B cell (primary cell): ENCODE measurements around the gene CAPZB. TPM values are rescaled to one million over a fixed set of nuclear protein-coding genes. Genes with fewer than 3 reads are reported as not detected.

Source experiments
- ATAC-seq: fragments of 200-7000 bp; cut with Tn5 transposase; one replicate; pipeline ENCODE4 v1.10.0; 2021; ENCODE audit warnings: low read depth, mild to moderate bottlenecking, moderate number of reproducible peaks, moderate library complexity
- CTCF ChIA-PET: fragments of 350-600 bp; sonication (Branson Sonifier 250); formaldehyde crosslinking; loops from one replicate; lab custom pipeline; 2021; ENCODE audit warnings: antibody characterized with exemption, inconsistent platforms; lab: Charles Lee
- POLR2A ChIA-PET: fragments of 350-600 bp; sonication (Branson Sonifier 250); formaldehyde crosslinking; loops from one replicate; lab custom pipeline; 2021; ENCODE audit warnings: antibody characterized with exemption; lab: Charles Lee
- DNase-seq: peaks from one replicate; pipeline ENCODE4 v3.0.0; 2013
- H2AFZ ChIP-seq: 2 replicates; pipeline ENCODE4 v1.6.1; 2012; ENCODE audit warnings: mild to moderate bottlenecking, low read depth, low read length; ENCODE audit not compliant: insufficient read depth, poor library complexity, severe bottlenecking
- H3K27ac ChIP-seq, 2 donors: 1 replicate in 1 of 2; 2 replicates in 1 of 2; pipeline ENCODE4 v1.5.1; 2012 to 2013; ENCODE audit warnings: low read length in 2 of 2, mild to moderate bottlenecking in 2 of 2, moderate library complexity in 1 of 2
- H3K27me3 ChIP-seq, 4 experiments: fragments of 200-600 bp in 1 of 4; sonication (generic) in 1 of 4; replicated peaks in 1 of 4; 1 replicate in 2 of 4; 2 replicates in 2 of 4; pipeline versions ENCODE4 v1.6.1 to v1.7.0; 2013 to 2016; ENCODE audit warnings: low read length in 3 of 4, mild to moderate bottlenecking in 2 of 4, mixed read lengths in 1 of 4, moderate library complexity in 1 of 4; ENCODE audit not compliant: insufficient read depth in 4 of 4, control insufficient read depth in 3 of 4; ENCODE audit errors: control extremely low read depth in 1 of 4
- H3K36me3 ChIP-seq, 2 experiments: replicated peaks in 1 of 2; 1 replicate in 1 of 2; 2 replicates in 1 of 2; pipeline versions ENCODE4 v1.6.1 to v1.7.1; 2013; ENCODE audit warnings: low read length in 1 of 2; ENCODE audit not compliant: insufficient read depth in 2 of 2, control insufficient read depth in 1 of 2; ENCODE audit errors: control extremely low read depth in 1 of 2, extremely low read depth in 1 of 2
- H3K4me1 ChIP-seq, 2 donors: fragments of 200-600 bp in 1 of 2; sonication (generic) in 1 of 2; 1 replicate in 1 of 2; 2 replicates in 1 of 2; pipeline versions ENCODE4 v1.5.1 to v1.6.1; 2013 to 2017; ENCODE audit warnings: low read length in 2 of 2; ENCODE audit not compliant: control insufficient read depth in 2 of 2, insufficient read depth in 2 of 2
- H3K4me2 ChIP-seq: replicated peaks from 2 replicates; pipeline ENCODE3; 2012; ENCODE audit warnings: mild to moderate bottlenecking, low read depth, low read length; ENCODE audit not compliant: poor library complexity, severe bottlenecking
- H3K4me3 ChIP-seq, 5 experiments: fragments of 200-600 bp in 1 of 5; sonication (generic) in 1 of 5; 1 replicate in 3 of 5; 2 replicates in 2 of 5; pipeline versions ENCODE4 v1.5.1 to v1.7.0; 2011 to 2016; ENCODE audit warnings: low read length in 4 of 5, mild to moderate bottlenecking in 4 of 5, low read depth in 2 of 5, control low read depth in 1 of 5, moderate library complexity in 1 of 5; ENCODE audit not compliant: insufficient read depth in 1 of 5; ENCODE audit errors: control extremely low read depth in 1 of 5, extremely low read depth in 1 of 5
- H3K79me2 ChIP-seq: fragments of 200-600 bp; sonication (generic); one replicate; pipeline ENCODE4 v1.6.0; 2016; ENCODE audit warnings: low read length; ENCODE audit not compliant: control insufficient read depth, insufficient read depth
- H3K9ac ChIP-seq: fragments of 200-600 bp; sonication (generic); 2 replicates; pipeline ENCODE4 v1.6.1; 2017; ENCODE audit warnings: mild to moderate bottlenecking, low read length, moderate library complexity
- H3K9me3 ChIP-seq, 3 donors: one replicate each; pipeline versions ENCODE4 v1.6.1 to v1.7.1; 2013; ENCODE audit warnings: low read length in 2 of 3; ENCODE audit not compliant: control insufficient read depth in 2 of 3, insufficient read depth in 1 of 3; ENCODE audit errors: control extremely low read depth in 1 of 3
- H4K20me1 ChIP-seq: 2 replicates; pipeline ENCODE4 v1.6.0; 2012; ENCODE audit warnings: mild to moderate bottlenecking, low read length; ENCODE audit not compliant: insufficient read depth, control insufficient read depth, poor library complexity, severe bottlenecking
- H3K27ac Mint-ChIP-seq: one replicate; pipeline ENCODE4 v1.8.0; 2021; ENCODE audit warnings: mixed read lengths
- H3K27me3 Mint-ChIP-seq: one replicate; pipeline ENCODE4 v1.8.0; 2021; ENCODE audit warnings: mixed read lengths
- H3K4me1 Mint-ChIP-seq: one replicate; pipeline ENCODE4 v1.8.0; 2021; ENCODE audit warnings: mixed read lengths
- H3K4me3 Mint-ChIP-seq: one replicate; pipeline ENCODE4 v1.8.0; 2021; ENCODE audit warnings: mixed read lengths
- H3K9me3 Mint-ChIP-seq: one replicate; pipeline ENCODE4 v1.8.0; 2022; ENCODE audit warnings: mixed read lengths; ENCODE audit not compliant: insufficient read depth
- EZH2 ChIP-seq: IDR thresholded peaks from 2 replicates; pipeline ENCODE4 v1.6.1; 2012; ENCODE audit warnings: borderline replicate concordance, low read depth, mild to moderate bottlenecking, moderate library complexity, low read length; ENCODE audit not compliant: insufficient read depth, poor library complexity, severe bottlenecking
- WGBS: methylation state at CpG from one replicate; pipeline ENCODE4 v1.1.5; 2013; ENCODE audit warnings: missing lambda C conversion rate; ENCODE audit not compliant: insufficient coverage; 5-methylcytosine and 5-hydroxymethylcytosine counted together
- intact Hi-C: fragments of 100-400 bp; cut with micrococcal nuclease; formaldehyde crosslinking; loops from one replicate; pipeline ENCODE4 v1.10.0; 2022
- polyA plus RNA-seq: library from polyadenylated mRNA; depleted of rRNA; stranded (reverse); fragments of >200 nt; gene quantifications from 2 replicates; pipeline ENCODE4 v1.2.3, GENCODE V29; 2012
- total RNA-seq, 2 donors: library from RNA; stranded (reverse); fragments of 120-200 nt in 1 of 2; gene quantifications; 1 replicate in 1 of 2; 2 replicates in 1 of 2; pipeline versions ENCODE4 v1.2.3 to v1.2.4, GENCODE V29; 2013 to 2022
- TF ChIP-seq, protein P1 (sequence below): fragments of 200-600 bp; IDR thresholded peaks from one replicate; pipeline ENCODE4 v1.8.0; 2022; ENCODE audit warnings: antibody characterized with exemption, mild to moderate bottlenecking

The CAPZB gene
- total and polyA plus RNA-seq, 2 donors (not counting 1 experiment from before 2014, with no cell fraction given), result 126 to 193 TPM

DNA sequence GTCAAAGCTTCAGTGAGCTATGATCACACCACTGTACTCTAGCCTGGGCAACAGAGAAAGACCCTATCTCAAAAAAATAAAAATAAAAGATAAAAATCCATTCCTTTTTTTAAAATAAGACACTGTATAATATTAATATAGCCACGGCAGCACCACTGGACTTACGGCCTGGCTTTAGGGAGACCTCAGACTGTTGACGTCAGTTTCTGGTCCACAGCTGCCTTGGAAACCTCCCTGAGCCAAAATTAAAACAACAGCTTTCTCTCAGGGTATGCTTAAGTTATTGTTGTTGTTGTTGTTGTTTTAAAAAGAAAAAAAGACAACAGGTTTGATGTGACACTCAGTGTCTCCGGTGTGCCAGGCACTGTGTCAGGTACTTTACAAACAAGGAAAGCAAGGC, 42.0 kb downstream of the CAPZB start:
- intact Hi-C loops, result no loop called here
- no peak overlapping the region for H3K4me3 Mint-ChIP-seq
- TF ChIP-seq, protein P1, sequence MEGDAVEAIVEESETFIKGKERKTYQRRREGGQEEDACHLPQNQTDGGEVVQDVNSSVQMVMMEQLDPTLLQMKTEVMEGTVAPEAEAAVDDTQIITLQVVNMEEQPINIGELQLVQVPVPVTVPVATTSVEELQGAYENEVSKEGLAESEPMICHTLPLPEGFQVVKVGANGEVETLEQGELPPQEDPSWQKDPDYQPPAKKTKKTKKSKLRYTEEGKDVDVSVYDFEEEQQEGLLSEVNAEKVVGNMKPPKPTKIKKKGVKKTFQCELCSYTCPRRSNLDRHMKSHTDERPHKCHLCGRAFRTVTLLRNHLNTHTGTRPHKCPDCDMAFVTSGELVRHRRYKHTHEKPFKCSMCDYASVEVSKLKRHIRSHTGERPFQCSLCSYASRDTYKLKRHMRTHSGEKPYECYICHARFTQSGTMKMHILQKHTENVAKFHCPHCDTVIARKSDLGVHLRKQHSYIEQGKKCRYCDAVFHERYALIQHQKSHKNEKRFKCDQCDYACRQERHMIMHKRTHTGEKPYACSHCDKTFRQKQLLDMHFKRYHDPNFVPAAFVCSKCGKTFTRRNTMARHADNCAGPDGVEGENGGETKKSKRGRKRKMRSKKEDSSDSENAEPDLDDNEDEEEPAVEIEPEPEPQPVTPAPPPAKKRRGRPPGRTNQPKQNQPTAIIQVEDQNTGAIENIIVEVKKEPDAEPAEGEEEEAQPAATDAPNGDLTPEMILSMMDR, result no peak
- TF ChIP-seq EZH2, result no peak
- Histone ChIP-seq H3K4me2 (no peak overlapping the region), H3K27ac (no peak overlapping the region), H3K36me3 (peaks cover 6 to 10% of the 10 kb centered on the region in 2 experiments), H4K20me1 (peaks cover 87% of the 10 kb centered on the region), H3K27me3 (no peaks in the 10 kb centered on the region), H3K79me2 (peaks cover 100% of the 10 kb centered on the region), H3K4me3 (no peak overlapping the region), H3K4me1 (peaks cover 29 to 54% of the 10 kb centered on the region in 2 donors), H2AFZ (no peak overlapping the region), H3K9me3 (no peaks in the 10 kb centered on the region), H3K9ac (no peak overlapping the region)
- H3K27me3 Mint-ChIP-seq, result no peaks in the 10 kb centered on the region
- H3K27ac Mint-ChIP-seq, result no peak overlapping the region
- ChIA-PET POLR2A (interaction anchor here (0.6 kb wide), 1 partner anchor 13 kb away, joined by 3 read pairs; no protein-coding TSS in a partner anchor), CTCF (interaction anchor here (0.5 to 1.8 kb wide), 4 partner anchors 18 to 141 kb away, joined by 3 to 6 read pairs (median 4); no protein-coding TSS in a partner anchor)
- H3K9me3 Mint-ChIP-seq, result no peaks in the 10 kb centered on the region
- H3K4me1 Mint-ChIP-seq, result peaks cover 77% of the 10 kb centered on the region
- 100% methylated on average over 1 of the region's 4 CpGs for WGBS
- DNase-seq, result no peak
- ATAC-seq, result no peak

DNA sequence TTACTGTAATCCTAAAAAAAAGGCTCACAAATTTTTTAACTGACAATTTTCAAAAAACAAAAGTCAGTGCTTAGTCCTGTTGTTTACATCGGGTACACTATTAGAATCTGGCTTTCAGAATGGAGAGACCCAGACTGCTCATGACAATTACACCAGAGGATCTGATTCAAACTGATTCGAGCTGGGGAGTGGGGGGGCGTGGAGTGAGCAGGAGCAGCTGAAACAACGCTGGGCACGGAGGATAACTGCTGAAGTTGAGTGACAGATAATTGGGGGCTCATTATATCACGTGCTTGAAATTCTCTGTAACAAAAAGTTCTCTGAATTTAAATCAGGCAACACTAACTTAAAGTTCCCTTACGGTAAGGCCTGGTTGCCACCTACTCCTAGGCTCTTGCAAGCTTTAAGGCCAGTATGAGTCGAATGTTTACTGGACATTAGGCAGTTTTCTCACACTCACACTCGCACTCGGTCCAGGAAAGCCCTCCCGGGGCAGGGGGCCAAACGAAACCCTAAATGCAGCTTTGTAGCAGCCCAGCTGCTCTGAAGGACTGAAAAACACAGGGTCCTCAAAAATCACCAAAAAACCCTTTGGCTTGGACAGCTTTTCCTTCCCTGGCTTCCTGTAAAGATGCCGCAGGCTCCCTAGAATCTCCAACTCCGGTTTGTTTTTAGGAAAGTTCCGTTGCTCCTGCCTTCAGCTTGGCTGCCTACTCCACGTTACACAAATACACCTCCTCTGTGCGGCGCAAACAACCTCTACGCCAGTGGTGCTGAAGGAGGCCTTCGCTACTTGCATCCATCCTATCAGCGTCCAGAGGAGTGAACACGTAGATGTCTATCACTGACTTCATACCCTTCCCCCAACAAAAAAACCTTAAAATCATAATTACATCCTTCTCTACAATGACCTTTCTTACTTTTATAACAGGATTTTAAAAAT, 42.9 kb downstream of the CAPZB start:
- H3K4me3 Mint-ChIP-seq, result no peak overlapping the region
- TF ChIP-seq, protein P1, result no peak
- TF ChIP-seq EZH2, result no peak
- H3K4me1 ChIP-seq, result peaks cover 23 to 48% of the 10 kb centered on the region in 2 donors
- POLR2A ChIA-PET, result no interaction called here
- H3K36me3 ChIP-seq, result peaks cover 8 to 16% of the 10 kb centered on the region in 2 experiments
- no peaks in the 10 kb centered on the region for H3K27me3 ChIP-seq
- peaks cover 100% of the 10 kb centered on the region for H3K79me2 ChIP-seq
- ATAC-seq (no peak), DNase-seq (no peak)
- intact Hi-C loops, result no loop called here
- no peak overlapping the region for H2AFZ ChIP-seq
- H3K4me1 Mint-ChIP-seq, result peaks cover 72% of the 10 kb centered on the region
- no peak overlapping the region for H3K4me3 ChIP-seq
- no peaks in the 10 kb centered on the region for H3K9me3 ChIP-seq
- WGBS, result 85% methylated on average over 16 of the region's 22 CpGs
- H4K20me1 ChIP-seq, result peaks cover 87% of the 10 kb centered on the region
- peak overlapping the region; percentile 34 for H3K27ac Mint-ChIP-seq
- CTCF ChIA-PET, result interaction anchor here (1.2 to 1.4 kb wide), 4 partner anchors 10 to 212 kb away, joined by 3 to 4 read pairs (median 3); no protein-coding TSS in a partner anchor
- no peak overlapping the region for H3K27ac ChIP-seq
- no peaks in the 10 kb centered on the region for H3K27me3 Mint-ChIP-seq
- H3K9ac ChIP-seq, result no peak overlapping the region
- no peak overlapping the region for H3K4me2 ChIP-seq
- no peaks in the 10 kb centered on the region for H3K9me3 Mint-ChIP-seq
